Measurements from ENCODE around the gene SULT2A1. TPM values are rescaled to one million over a fixed set of nuclear protein-coding genes. Genes with fewer than 3 reads are reported as not detected.
A peak's percentile ranks its signal among the peaks of the same experiment; 100 is the strongest.
"Not testable (repeated sequence)": the region's sequence is repeated elsewhere in the genome, so short reads cannot be mapped to it uniquely, and the experiment has no call there.

SULT2A1 gene
- total and polyA plus RNA-seq, 7 donors: not detected

- peaks cover 0 to 5% (median 2%) of the 10 kb centered on the region in 3 donors for H3K27me3 ChIP-seq (ENCODE audit: insufficient read depth in 3 of 3, low read length in 2 of 3)
- no peaks in the 10 kb centered on the region for H3K4me1 ChIP-seq
- peaks cover 3% of the 10 kb centered on the region for H3K9me3 ChIP-seq
- no peak overlapping the region for H3K27ac ChIP-seq
- peak in 3 of 4 donors; percentile 53 to 84 (median 75) for ATAC-seq
- H3K36me3 ChIP-seq (ENCODE audit: insufficient read depth in 1 of 2, low read depth in 1 of 2): no peaks in the 10 kb centered on the region
- intact Hi-C loops (cut with DNase I): no loop called here
- peak; percentile 82 to 89 for DNase-seq
- TF ChIP-seq, protein P1, sequence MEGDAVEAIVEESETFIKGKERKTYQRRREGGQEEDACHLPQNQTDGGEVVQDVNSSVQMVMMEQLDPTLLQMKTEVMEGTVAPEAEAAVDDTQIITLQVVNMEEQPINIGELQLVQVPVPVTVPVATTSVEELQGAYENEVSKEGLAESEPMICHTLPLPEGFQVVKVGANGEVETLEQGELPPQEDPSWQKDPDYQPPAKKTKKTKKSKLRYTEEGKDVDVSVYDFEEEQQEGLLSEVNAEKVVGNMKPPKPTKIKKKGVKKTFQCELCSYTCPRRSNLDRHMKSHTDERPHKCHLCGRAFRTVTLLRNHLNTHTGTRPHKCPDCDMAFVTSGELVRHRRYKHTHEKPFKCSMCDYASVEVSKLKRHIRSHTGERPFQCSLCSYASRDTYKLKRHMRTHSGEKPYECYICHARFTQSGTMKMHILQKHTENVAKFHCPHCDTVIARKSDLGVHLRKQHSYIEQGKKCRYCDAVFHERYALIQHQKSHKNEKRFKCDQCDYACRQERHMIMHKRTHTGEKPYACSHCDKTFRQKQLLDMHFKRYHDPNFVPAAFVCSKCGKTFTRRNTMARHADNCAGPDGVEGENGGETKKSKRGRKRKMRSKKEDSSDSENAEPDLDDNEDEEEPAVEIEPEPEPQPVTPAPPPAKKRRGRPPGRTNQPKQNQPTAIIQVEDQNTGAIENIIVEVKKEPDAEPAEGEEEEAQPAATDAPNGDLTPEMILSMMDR (IDR thresholded peaks at IDR 0.05): peak; percentile 69
- no peak overlapping the region for H3K4me3 ChIP-seq
- 15 to 16% (median 16%) methylated on average over 14 of the region's 14 CpGs for WGBS, 3 donors
These were observed 22.6 kb downstream of the SULT2A1 start for GRCh38 chr19:47863514-47863936.

DNA sequence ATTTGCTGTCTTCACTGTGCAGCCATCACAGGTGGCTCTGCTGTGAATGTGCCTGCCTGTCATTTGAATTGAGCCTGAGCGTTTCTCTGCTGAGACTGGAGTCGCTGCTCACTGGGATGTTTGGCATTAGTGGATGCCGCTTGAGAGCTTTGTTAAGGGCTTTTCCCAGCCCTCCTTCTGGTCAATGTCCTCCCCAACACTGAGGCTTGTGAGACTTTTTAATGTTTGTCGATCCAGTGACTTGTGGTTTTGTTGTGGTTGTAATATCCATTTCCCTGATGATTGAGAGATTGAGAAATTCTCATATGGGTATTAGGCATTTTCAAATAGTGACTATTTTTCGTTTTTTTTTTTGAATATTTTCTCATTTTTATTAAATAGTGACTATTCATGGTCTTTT is 24.5 kb downstream of the SULT2A1 start:
- H3K9me3 ChIP-seq: peaks cover 3% of the 10 kb centered on the region
- no peaks in the 10 kb centered on the region for H3K36me3 ChIP-seq (ENCODE audit: insufficient read depth in 1 of 2, low read depth in 1 of 2)
- DNase-seq (no peak), ATAC-seq (no peak)
- H3K27me3 ChIP-seq (ENCODE audit: insufficient read depth in 3 of 3, low read length in 2 of 3): peaks cover 0 to 11% (median 2%) of the 10 kb centered on the region in 3 donors
- no peak overlapping the region for H3K27ac ChIP-seq
- WGBS, 3 donors: 91 to 93% (median 92%) methylated on average over 5 of the region's 5 CpGs
- TF ChIP-seq, protein P1 (IDR thresholded peaks at IDR 0.05): no peak
- no peaks in the 10 kb centered on the region for H3K4me1 ChIP-seq
- H3K4me3 ChIP-seq: no peak overlapping the region
- intact Hi-C loops (cut with DNase I): no loop called here

GRCh38 chr19:47860602-47861297 is 25.4 kb downstream of the SULT2A1 start:
- TF ChIP-seq, protein P1 (IDR thresholded peaks at IDR 0.05): no peak
- 46 to 57% (median 53%) methylated on average over 16 to 34 of the region's 34 CpGs for WGBS, 3 donors
- H3K27ac ChIP-seq: no peak overlapping the region
- peaks cover 0 to 11% (median 2%) of the 10 kb centered on the region in 3 donors for H3K27me3 ChIP-seq (ENCODE audit: insufficient read depth in 3 of 3, low read length in 2 of 3)
- no peak for ATAC-seq
- H3K36me3 ChIP-seq (ENCODE audit: insufficient read depth in 1 of 2, low read depth in 1 of 2): no peaks in the 10 kb centered on the region
- peaks cover 3% of the 10 kb centered on the region for H3K9me3 ChIP-seq
- no peak overlapping the region for H3K4me3 ChIP-seq
- DNase-seq: no peak
- H3K4me1 ChIP-seq: no peaks in the 10 kb centered on the region
- intact Hi-C loops (cut with DNase I): no loop called here

DNA sequence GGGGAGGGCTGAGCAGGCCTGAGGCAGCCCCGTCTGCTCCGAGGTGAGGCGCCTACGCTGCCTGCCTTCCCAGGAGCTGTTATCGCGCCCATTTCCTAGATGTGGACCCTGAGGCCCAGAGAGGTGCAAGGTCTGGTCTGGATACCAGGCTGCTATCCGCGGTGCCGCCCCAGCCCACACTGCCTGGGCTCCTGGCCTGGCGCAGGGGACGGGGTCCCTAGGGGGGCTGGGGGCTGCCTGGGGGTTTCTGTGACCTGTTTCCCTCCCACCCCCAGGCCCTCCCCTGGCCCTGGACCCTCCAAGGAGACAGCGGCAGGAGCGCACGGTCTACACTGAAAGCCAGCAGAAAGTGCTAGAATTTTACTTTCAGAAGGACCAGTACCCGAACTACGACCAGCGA is 26.3 kb downstream of the SULT2A1 start:
- DNase-seq; H3K36me3 ChIP-seq (ENCODE audit: insufficient read depth in 1 of 2, low read depth in 1 of 2); H3K4me3 ChIP-seq; ATAC-seq; H3K9me3 ChIP-seq; intact Hi-C loops (cut with DNase I); H3K4me1 ChIP-seq; H3K27ac ChIP-seq: not testable (repeated sequence)
- peaks cover 0 to 16% (median 2%) of the 10 kb centered on the region in 3 donors for H3K27me3 ChIP-seq (ENCODE audit: insufficient read depth in 3 of 3, low read length in 2 of 3)
- WGBS, 3 donors: 83 to 96% (median 94%) methylated on average over 2 to 11 of the region's 17 CpGs

- ATAC-seq; H3K9me3 ChIP-seq; H3K36me3 ChIP-seq (ENCODE audit: insufficient read depth in 1 of 2, low read depth in 1 of 2); H3K4me3 ChIP-seq; H3K4me1 ChIP-seq; intact Hi-C loops (cut with DNase I); DNase-seq; H3K27ac ChIP-seq: not testable (repeated sequence)
- WGBS, 3 donors: 80 to 91% (median 87%) methylated on average over 9 of the region's 9 CpGs
- H3K27me3 ChIP-seq (ENCODE audit: insufficient read depth in 3 of 3, low read length in 2 of 3): peaks cover 0 to 16% (median 5%) of the 10 kb centered on the region in 3 donors
These were observed 27.3 kb downstream of the SULT2A1 start, which contains the start of gene TPRX2 for GRCh38 chr19:47858646-47859285. TSS of gene TPRX2 (plus strand) at chr19:47859235. CDS start at chr19:47859247, 12 bp downstream.

DNA sequence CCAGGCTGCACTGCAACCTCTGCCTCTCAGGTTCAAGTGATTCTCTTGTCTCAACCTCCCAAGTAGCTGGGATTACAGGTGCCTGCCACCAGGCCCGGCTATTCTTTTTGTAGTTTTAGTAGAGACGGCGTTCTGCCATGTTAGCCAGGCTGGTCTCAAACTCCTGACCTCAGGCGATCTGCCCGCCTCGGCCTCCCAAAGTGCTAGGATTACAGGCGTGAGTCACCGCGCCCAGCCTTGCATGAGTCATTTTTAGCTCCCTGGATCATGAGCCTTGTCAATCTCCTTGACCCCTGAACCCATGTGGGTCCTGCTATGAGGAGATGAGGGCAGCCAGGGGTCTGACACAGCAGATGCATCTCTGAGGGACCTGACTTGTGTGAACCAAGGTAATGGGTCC is 27.9 kb downstream of the SULT2A1 start:
- H3K9me3 ChIP-seq; DNase-seq; ATAC-seq; H3K4me3 ChIP-seq; H3K36me3 ChIP-seq (ENCODE audit: insufficient read depth in 1 of 2, low read depth in 1 of 2); intact Hi-C loops (cut with DNase I); H3K27ac ChIP-seq; H3K4me1 ChIP-seq: not testable (repeated sequence)
- H3K27me3 ChIP-seq (ENCODE audit: insufficient read depth in 3 of 3, low read length in 2 of 3): peaks cover 0 to 20% (median 5%) of the 10 kb centered on the region in 3 donors
- WGBS, 3 donors: 72 to 82% (median 77%) methylated on average over 9 of the region's 9 CpGs
